Raji (cell line): Measurements from ENCODE around the gene KRT84.

Experiments
- POLR2A ChIP-seq: IDR thresholded peaks from 2 replicates; pipeline ENCODE4 v1.6.1; 2011; ENCODE audit warnings: low read depth, low read length, control low read depth; ENCODE audit not compliant: insufficient read depth

The KRT84 gene

GRCh38 chr12:52327830-52328500 lies 57.5 kb downstream of the KRT84 start:
- TF ChIP-seq POLR2A, result no peak
